Urothelium cell line (cell line): ENCODE results near the gene FCN2.
A peak's percentile ranks its signal among the peaks of the same experiment; 100 is the strongest.

Source experiments
- DNase-seq: peaks from one replicate; pipeline ENCODE4 v3.0.0; 2011; ENCODE audit warnings: low spot score, mixed read lengths
- FAIRE-seq: peaks from 2 replicates; lab custom pipeline; 2011; peaks lifted over from hg19 to GRCh38; lab: Jason Lieb, UNC

Gene FCN2

DNA sequence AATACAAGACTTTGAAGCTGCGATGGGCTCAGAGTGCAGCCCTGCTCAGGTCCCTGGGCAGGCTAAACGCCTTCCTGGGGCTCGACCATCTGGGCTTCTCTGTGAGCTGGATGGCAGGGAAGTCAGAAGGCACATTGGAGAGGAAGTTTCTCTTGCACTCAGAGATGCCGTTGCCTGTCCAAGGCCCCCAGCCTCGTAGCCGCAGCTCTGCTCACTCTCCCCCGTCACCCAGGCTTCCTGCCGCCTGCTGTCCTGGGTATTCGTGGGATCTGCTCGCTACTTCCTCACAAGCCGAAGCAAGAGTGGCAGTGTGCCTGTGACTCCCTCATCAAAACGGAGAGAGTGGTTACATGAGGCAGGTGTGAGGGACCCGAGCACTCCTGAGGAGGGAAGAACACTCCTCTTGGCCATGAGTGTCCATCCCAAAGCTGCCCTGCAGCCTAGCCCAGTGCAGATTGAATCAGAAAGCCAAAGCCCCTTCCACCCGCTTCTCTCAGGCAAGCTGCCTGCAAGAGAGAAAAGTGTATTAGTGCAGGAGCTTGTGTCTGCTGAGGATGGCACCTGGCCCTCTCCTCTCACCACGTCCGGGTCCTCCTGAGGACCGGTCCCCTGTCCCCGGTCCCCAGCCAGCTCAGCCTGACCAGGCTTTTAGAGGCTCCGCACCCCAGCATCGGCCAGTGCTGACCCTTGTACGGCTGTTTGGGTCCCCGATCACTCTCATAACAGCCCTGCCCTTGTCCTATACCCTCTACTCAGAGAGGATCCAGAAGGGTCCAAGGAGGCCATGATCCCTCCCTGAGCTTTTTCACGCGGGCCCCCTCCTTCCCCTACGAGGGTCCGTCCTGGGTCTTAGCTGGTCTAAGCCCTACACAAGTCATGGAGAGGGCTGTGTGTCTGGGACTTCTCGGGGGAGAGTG, 7.3 kb downstream of the FCN2 start:
- DNase-seq (no peak), FAIRE-seq (no peak)

DNA sequence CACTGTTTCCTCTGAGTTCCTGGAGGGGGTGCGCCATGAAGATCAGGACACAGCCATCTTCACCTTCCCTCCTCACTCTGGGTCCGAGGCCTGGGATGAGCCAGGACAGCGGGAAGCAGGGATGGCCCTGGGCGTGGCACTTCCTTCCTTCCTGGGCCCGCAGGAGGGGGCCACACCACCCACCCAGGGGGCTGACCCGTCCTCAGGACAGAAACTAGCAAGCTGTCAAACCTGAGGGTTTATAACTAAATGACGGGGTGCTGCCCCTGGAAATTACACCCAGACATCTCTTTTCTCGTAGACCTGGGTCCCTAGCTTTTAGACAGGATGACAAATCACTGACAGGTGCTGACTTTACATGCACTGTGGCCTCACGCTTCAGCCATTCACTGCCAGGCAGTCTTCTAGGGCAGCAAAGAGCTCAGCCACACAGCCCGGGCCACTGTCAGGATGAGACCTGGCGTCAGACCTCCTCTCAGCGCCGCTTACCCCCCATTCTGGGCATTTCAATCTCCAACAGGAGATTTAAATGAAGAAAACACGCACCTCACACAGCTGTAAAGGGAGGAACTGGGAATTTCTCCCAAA, 8.1 kb downstream of the FCN2 start:
- DNase-seq, result no peak
- no peak for FAIRE-seq

DNA sequence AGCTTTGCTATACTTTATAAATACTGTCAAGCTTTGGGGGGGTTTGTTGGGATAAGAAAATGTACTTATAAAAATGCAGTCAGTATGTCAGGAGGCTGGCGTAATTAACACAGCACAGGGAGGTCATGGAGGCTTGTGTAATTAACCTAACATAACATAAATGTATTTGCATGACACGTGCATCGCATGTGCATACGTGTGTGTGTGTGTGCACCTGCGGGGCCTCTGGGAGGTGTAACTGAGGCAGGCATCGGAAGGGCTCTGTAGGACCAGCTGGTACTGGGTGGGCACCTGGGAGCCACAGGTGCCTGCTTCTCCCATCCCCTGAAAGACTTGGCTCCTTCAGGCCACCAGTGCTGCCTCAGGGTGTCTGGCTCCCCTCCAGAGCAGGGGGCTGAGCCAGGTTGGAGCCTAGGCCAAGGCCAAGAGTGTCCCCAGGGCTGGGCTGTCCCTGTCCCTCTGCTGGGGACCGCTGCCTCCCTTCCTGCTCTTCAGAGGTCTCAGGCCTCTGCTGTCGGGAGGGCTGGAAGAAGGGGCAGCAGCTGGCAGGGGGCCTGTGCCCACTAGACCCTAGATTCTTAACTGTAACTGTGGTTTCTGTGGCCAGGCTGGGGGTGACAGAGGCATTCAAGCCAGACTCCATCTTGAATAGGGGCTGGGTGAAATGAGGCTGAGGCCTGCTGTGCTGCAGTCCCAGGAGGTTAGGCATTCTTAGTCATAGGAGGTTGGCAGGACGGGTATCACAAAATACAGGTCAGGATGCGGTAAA, 9.0 kb downstream of the FCN2 start:
- DNase-seq, result no peak
- no peak for FAIRE-seq

DNA sequence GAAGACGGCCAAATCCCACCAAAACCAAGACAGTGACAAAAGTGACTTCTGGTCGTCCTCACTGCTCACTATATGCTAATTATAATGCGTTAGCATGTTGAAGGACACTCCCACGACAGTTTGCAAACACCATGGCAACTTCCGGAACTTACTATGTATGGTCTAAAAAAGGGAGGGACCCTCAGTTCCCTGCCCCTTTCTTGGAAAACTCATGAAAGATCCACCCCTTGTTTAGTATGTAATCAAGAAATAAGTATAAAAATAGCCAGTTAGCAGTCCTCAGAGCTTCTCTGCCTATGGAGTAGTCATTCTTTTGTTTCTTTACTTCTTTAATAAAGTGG, 9.5 kb downstream of the FCN2 start:
- FAIRE-seq (no peak), DNase-seq (no peak)

DNA sequence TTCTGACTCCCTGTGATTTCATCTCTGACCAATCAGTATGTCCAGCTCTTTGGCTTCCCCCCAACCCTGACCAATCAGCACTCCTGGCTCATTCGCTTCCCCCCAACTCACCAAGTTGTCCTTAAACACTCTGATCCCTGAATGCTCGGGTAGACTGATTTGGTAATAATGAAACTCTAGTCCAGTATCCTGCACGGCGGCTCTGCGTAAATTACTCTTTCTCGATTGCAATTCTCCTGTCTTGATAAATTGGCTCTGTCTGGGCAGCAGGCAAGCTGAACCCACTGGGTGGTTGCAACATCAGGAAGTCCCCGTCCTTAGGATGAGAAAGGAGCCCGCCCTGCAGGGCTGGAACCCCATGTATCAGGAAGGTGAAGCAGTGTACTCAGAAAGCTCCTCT, 10.4 kb downstream of the FCN2 start:
- FAIRE-seq (no peak), DNase-seq (no peak)

DNA sequence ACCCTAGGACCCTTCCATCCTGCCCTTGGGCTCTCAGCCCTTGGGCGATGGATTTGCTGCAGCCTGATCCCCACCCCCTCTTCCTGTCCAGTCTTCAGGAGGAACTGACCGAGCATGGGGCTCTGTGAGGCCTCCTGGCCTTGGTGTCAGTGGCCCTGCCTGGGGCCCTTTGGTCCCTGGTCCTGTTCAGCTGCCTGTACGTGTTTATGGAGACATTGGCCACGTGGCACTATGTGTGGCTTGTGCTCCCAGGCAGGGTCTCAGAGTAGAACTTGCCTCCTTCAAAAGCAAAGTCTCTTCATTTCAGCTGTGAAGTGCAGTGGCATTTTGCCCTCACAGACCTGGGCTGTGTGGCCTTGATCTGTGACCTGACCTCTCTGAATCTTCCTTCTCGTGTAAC, 11.1 kb downstream of the FCN2 start:
- DNase-seq, result no peak

DNA sequence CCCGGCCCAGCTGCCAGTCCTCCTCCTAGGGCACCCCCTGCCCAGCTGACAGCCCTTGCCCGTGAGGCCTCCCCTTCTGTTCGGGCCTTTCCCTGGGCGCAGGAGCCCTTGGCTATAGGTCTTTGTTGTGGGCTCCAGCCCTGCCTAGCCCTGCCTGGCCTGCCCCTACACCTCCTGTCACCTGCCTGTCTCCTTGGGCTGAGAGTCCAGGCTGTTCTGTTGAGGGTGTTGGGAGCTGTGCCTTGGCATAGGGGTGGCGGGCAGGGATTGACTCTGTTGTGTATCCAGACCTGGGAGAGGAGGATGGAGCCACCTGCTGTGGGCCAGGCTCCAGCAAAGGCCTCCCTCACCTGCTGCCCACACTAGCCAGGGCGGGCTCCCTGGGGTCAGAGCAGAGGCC, 11.6 kb downstream of the FCN2 start:
- FAIRE-seq (no peak), DNase-seq (no peak)

More for the DNA sequence above, 11.1 kb downstream of the FCN2 start:
- no peak for FAIRE-seq

DNA sequence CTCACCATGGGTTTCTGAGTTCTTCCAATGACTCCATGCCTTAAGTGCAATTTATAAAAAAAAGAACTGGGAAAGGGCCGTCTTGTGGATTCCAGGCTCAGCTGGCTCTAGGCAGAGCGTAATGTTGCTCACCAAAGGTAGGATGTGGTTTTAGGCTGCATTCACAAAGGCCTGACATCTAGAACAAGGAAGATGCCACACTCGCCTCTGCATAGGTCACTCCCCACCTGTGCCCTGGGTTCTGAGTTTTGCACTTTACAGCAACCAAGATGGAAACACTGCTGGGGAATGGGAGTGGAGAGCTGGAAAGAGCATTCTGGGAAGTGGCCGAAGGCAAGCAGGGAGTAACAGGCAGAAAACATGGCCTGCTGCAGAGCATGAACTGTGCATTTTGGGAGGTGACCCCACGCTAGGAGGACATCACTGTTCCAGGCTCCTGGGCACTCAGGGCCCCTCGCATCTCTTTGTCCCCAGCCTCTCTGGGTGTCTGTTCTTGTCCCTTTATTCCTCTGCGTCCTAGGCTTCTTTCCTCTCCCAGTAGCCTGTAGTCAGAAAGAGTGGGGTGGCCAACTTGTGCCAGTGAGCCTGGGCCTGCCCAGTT, 12.3 kb downstream of the FCN2 start:
- FAIRE-seq (no peak), DNase-seq (no peak)

DNA sequence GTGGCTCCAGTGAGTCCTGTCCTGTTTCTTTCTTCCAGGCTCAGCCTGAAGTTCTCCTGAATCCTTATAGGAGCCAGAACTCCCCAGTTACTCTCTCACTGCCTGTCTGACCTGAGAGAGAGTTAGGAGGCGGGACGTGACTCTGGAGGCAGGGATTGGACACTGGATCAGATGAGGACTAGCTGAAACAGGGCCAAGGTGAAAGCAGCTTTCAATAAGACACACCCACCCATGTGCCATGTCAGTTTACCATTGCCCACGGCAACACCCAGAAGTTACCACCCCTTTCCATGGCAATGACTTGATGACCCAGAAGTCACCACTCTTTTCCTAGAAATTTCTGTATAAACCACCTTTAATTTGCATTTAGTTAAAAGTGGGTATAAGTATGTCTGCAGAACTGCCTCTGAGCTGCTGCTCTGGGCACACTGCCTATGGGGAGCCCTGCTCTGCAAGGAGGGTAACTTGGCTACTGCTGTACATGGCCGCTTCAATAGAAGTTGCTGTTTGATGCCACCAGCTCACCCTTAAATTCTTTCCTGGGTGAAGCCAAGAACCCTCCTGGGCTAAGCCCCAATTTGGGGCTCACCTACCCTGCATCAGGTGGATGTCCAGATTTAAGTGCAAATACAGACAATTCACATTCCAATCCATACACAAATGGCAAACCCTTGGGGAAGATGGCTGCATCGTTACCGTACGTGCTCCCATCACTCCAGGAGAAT, 13.7 kb downstream of the FCN2 start:
- FAIRE-seq, result no peak

DNA sequence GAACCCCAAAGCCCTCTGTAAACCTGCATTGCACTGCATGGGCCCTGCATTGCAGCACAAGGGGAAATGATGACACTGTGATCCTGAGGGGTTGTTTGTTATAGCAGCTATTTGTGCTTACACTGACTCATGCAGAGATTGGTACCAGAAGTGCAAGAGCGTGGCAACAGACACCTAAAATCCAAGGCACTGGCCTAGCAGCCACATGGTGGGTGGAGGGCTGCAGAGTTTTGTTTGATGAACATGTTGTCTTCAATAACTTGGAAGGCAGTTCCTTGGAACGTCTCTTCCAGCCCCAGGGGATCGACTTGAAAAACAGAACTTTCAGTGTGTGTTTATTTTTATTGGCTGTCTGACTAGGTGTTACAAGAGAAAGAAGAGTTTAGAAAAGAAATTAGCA, 14.5 kb downstream of the FCN2 start:
- FAIRE-seq (no peak), DNase-seq (no peak)

More for the DNA sequence above, 13.7 kb downstream of the FCN2 start:
- no peak for DNase-seq

DNA sequence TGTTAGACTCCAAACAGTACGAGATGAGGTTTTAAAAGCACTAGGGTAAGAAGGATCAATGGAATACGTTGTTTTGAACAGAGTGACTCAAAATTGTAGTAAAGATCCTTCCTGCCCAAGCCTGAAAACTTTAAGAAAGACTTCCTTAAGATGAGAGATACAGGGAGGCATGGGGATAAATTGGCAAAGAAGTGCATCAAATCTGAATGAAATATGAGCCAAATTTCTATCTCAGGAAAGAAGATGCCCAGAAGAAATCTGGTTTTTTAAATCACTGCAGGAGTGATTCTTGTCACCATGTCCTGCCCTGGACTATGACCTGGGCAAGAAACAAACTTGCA, 14.9 kb downstream of the FCN2 start:
- FAIRE-seq, result no peak
- DNase-seq, result no peak

DNA sequence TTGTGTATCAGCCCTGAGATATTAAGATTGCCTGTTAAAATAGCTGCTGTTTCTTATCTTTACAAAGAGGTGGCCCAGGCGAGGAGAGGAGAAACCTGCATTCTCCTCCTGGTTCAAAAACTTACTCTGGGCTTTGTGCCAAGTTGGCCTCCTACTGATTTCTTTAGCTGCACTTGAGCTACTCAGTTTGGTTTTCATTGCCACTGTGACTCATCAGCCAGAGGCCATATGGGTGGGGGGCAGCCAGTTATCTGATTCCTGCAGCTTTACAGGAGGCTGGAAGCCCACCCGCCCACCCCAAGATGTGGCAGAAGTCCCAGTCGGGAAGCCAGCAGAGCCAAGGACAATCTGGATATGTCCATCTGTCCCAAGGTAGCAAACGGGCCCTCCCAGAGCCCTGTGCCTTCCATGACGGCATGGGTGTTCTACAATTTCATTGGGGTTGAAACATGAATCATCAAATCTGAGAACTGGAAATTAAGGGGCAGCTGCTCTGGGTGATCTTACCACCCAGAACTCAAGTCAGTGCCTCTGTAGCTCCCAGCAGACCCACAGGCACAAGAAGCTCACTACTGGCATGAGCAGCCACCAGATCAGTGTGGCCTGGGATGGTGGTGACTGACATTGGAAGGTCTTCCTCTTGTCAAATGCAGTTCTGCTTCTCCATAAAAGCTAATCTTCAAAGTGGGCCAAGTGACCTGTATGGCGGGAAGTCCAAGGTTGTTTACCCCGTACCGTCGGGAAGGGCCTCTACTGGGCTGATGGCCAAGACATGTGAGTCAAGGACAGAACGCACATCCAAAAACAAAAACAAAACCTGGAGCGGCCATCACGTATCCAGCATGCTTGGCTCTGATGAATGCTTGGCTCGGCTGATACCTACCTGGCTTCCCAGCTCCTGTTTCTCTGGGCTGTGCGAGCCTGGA, 15.6 kb downstream of the FCN2 start:
- FAIRE-seq, result peak; percentile 89
- peak; percentile 86 for DNase-seq

DNA sequence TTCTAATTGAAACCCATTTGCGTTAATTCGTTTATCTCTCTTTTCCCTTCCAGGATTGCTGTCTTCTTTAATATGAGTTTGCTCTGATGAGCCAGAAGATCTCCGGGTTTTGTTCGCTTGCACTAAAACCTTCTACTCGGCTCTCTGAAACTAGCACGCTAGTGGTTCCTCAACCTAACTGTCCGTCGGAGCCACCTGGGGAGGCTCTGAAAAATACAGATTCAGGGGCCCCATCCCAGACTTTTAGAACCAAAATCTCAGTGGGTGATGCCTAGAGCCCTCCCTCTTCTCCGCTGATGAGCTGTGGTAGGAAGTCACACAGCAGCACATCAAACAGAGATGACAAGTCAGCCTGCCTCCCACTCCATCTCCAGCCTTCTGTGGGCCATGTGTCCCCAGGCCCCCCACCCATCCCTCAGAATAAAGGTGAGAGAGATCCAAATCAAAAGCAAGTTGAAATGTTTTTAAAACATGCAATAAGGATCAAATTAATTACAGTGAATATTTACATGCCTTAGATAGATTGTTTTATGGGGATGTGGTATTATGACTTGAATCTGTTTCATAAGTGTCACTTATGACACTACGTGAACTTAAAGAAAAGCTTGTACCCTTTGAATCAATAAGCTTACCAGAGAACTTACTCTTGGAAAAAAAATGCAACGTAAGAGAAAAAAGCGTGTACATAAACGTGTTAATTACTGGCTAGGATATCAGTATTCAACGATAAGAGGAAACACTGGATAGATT, 16.4 kb downstream of the FCN2 start:
- FAIRE-seq (no peak), DNase-seq (peak; percentile 18)

DNA sequence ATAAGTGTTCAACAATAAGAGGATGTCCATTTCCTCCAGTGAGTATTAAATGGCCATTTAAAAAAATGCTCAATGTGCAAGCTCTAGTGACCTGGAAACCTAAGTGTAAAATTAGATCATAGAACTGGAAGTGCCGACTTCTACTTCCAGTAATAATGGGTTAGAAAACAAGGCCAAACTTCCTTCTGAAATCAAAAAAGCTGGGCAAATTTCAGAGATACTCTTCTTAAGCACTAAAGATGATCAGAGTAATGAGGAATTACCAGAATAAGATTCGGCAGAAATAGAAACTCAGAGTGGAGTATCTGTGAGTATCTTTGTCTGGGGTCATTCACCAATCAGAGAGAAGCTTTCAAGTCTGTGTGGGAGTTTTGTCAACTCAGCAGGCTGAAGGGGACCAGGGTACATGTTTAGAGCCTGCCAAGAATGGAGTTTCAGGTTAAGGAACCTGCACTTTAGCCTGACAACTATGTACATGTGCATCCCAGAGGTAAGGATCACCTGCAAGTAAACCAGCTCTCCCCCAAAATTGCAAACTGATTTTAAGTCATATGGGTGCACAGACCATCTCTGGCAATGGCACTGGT, 17.1 kb downstream of the FCN2 start:
- DNase-seq, result no peak
- no peak for FAIRE-seq

DNA sequence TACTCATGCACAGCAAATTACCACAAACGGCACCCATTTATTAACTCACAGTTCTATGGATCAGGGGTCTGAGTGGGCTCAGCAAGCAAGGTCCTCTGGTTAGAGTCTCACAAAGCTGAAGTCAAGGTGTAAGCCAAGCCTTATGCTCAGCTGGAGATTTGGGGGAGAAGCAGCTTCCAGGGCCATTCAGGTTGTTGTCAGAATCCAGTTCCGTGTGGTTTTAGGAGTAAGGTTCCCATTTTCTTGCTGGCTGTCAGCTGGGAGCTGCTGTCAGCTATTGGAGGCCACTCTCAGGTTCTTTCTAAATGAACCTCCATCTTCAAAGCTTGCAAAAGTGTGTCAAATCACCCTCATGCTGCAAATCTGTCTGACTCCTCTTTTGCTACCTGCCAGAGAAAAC, 17.7 kb downstream of the FCN2 start:
- DNase-seq (no peak), FAIRE-seq (no peak)

DNA sequence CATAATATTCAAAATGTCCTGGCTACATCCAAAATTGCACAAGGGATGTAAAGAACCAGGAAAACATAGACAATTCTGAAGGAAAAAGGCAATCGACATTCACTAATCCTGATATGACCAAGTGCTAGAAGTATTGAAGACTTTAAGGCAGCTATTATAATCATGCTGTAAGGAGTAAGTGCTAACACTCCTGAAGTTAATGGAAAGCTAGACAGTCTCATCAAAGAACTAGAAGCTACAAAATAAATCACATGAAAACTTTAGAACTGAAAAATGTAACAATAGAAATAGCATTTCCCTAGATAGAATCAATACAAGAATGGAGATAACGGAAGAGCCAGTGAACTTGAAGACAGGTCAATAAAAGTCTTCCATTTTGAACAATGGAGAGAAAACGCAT, 18.6 kb downstream of the FCN2 start:
- DNase-seq, result no peak
- no peak for FAIRE-seq

DNA sequence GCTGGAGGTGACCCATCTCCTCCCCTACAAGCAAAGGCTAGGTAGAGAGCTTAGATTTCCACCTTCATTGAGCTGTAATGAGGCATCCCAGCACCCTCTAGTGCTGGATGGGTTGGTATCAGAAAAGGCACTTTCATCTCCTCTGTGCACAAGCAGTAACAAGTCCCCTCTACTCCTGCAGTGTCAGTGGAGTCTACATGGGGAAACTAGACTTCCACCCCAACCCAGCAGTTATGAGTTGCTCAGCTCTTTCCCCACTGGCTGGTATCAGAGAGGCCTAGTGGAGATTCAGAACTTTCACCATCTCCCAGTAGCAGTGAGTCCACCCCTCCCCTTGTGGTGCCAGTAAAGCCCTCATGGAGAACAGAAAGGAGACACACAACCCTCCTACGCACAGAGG, 19.2 kb downstream of the FCN2 start:
- FAIRE-seq, result no peak
- no peak for DNase-seq

DNA sequence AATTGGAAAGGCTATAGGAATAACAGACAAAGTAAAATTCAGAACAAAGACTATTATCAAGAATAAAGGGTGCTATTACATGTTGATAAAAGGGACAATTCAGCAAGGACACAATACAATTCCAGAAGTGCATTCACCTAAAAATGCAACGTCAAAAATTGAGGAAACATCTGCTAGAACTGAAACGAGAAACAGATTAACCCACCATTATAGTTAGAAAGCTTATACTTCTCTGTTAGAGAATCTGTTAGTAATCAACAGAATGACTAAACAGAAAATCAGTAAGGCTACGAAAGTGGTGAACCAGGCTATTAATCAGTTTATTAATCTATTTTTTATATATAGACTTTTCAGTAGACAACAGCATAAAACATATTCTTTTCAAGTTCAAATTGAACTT, 22.3 kb downstream of the FCN2 start:
- DNase-seq (no peak), FAIRE-seq (no peak)
